T-helper 9 cell (primary cell): ENCODE results near the gene SIRPA.

Source experiments
- DNase-seq: peaks from one replicate; pipeline ENCODE4 v3.0.0-alpha.2; 2020

Gene SIRPA

GRCh38 chr20:1953621-1954020 lies 58.4 kb downstream of the SIRPA start:
- no peak for DNase-seq

GRCh38 chr20:1955217-1955616 lies 60.0 kb downstream of the SIRPA start:
- no peak for DNase-seq

GRCh38 chr20:1958426-1958825 lies 63.2 kb downstream of the SIRPA start:
- DNase-seq, result no peak

- DNase-seq, result no peak
Measured at GRCh38 chr20:1959156-1959555, 63.9 kb downstream of the SIRPA start.

- no peak for DNase-seq
Measured at GRCh38 chr20:1961374-1961773, 66.2 kb downstream of the SIRPA start.

GRCh38 chr20:1964061-1964460 lies 68.9 kb downstream of the SIRPA start:
- no peak for DNase-seq

- DNase-seq, result no peak
Measured at GRCh38 chr20:1964659-1965405, 69.6 kb downstream of the SIRPA start.

GRCh38 chr20:1965520-1966351 lies 70.5 kb downstream of the SIRPA start:
- DNase-seq, result peak; percentile 66

- DNase-seq, result no peak
Measured at GRCh38 chr20:1968964-1969363, 73.8 kb downstream of the SIRPA start.

GRCh38 chr20:1971893-1972586 lies 76.8 kb downstream of the SIRPA start:
- DNase-seq, result no peak

- no peak for DNase-seq
Measured at GRCh38 chr20:1973601-1974440, 78.6 kb downstream of the SIRPA start.

- DNase-seq, result no peak
Measured at GRCh38 chr20:1975291-1975690, 80.1 kb downstream of the SIRPA start.

- DNase-seq, result no peak
Measured at GRCh38 chr20:1979106-1979778, 84.0 kb downstream of the SIRPA start.

GRCh38 chr20:1982686-1983085 lies 87.5 kb downstream of the SIRPA start:
- DNase-seq, result no peak

- no peak for DNase-seq
Measured at GRCh38 chr20:1983301-1983700, 88.1 kb downstream of the SIRPA start.

- no peak for DNase-seq
Measured at GRCh38 chr20:1987826-1988225, 92.6 kb downstream of the SIRPA start.
